Activated CD4-positive, alpha-beta T cell treated with anti-CD3 and anti-CD28 coated beads, Interleukin-2, amount 10 ng/mL, durations not matched to agents 24 days and 14 days (primary cell): Measurements from ENCODE around the gene SWT1. TPM values are rescaled to one million over a fixed set of nuclear protein-coding genes. Genes with fewer than 3 reads are reported as not detected.
"Not testable (repeated sequence)": the region's sequence is repeated elsewhere in the genome, so short reads cannot be mapped to it uniquely, and the experiment has no call there.

ENCODE experiments used
- DNase-seq: peaks from one replicate; pipeline ENCODE4 v3.0.0; 2022
- H3K27ac Mint-ChIP-seq: one replicate; pipeline ENCODE4 v1.8.0; 2022; ENCODE audit warnings: mild to moderate bottlenecking, mixed read lengths
- H3K27me3 Mint-ChIP-seq: one replicate; pipeline ENCODE4 v1.8.0; 2022; ENCODE audit warnings: mixed read lengths
- H3K36me3 Mint-ChIP-seq: one replicate; pipeline ENCODE4 v1.8.0; 2022; ENCODE audit warnings: low read depth, mild to moderate bottlenecking, mixed read lengths
- H3K4me1 Mint-ChIP-seq: one replicate; pipeline ENCODE4 v1.8.0; 2021; ENCODE audit warnings: mixed read lengths
- H3K4me3 Mint-ChIP-seq: one replicate; pipeline ENCODE4 v1.8.0; 2022; ENCODE audit warnings: mild to moderate bottlenecking, moderate library complexity, mixed read lengths
- H3K9me3 Mint-ChIP-seq: one replicate; pipeline ENCODE4 v1.8.0; 2021; ENCODE audit warnings: mixed read lengths
- intact Hi-C: fragments of 100-400 bp; cut with micrococcal nuclease; formaldehyde crosslinking; loops from one replicate; pipeline ENCODE4 v1.15.1; 2023
- total RNA-seq: library from RNA; stranded (reverse); gene quantifications from 2 replicates; pipeline ENCODE4 v1.2.3, GENCODE V29; 2022

SWT1 gene
- total RNA-seq, 1 donor from 2014 or later, result 1.8 TPM

DNA sequence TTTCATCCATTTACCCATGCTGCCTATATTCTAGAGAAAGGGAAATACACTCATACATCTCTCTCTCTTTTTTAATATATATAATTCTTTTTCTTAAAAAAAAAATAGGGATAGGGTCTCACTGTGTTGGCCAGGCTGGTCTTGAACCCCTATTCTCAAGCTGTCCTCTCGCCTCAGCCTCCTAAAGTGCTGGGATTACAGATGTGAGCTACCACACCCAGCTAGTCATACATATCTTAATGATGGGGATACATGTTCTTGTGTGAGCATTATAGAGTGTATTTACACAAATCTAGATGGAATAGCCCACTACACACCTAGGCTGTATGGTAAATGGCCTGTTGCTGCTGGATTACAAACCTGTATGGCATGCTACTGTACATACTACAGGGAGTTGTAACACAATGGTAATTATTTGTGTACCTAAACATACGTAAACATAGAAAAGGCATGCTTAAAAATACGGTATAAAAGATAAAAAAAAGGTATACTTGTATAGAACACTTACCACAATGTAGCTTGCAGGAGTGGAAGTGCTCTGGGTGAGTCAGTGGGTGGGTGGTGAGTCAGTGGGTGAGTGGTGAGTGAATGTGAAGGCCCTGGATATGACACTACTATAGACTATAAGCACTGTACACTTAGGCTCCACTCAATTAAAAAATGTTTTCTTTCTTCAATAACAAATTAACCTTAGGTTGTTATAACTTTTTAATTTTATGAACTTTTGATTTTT, 87.2 kb downstream of the SWT1 start:
- Mint-ChIP-seq H3K27ac (no peak overlapping the region), H3K9me3 (no peaks in the 10 kb centered on the region), H3K4me1 (peaks cover 9% of the 10 kb centered on the region), H3K27me3 (no peaks in the 10 kb centered on the region), H3K4me3 (no peak overlapping the region), H3K36me3 (no peaks in the 10 kb centered on the region)
- peak; percentile 61 for DNase-seq
- intact Hi-C loops, result loop anchor here (5.0 kb wide), 2 partner anchors 38 to 318 kb away; no protein-coding TSS in a partner anchor

- DNase-seq, result no peak
- intact Hi-C loops, result no loop called here
- Mint-ChIP-seq H3K4me1 (peaks cover 5% of the 10 kb centered on the region), H3K27ac (no peak overlapping the region), H3K36me3 (no peaks in the 10 kb centered on the region), H3K27me3 (no peaks in the 10 kb centered on the region), H3K4me3 (no peak overlapping the region), H3K9me3 (no peaks in the 10 kb centered on the region)
Observed at GRCh38 chr1:185245466-185245865, 88.5 kb downstream of the SWT1 start.

DNA sequence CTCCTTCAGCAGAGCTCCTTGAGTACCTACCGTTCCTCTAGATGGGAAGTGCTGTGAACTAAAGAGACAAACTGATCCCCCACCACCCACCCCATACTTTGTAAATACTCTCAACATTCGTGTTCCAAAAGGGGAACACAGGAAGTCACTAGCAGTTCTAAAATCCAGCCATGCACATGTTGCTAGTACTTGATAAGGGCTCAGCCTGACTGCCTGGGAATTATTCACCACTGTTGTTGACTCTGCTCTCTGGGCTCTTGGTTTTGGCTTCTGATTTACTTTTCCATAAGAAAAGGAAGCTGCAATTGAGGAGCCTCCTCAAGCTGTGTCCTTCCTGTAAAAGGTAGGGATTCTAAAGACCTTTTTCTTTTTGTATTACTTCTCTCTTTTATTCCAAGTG, 92.6 kb downstream of the SWT1 start:
- intact Hi-C loops, result no loop called here
- H3K9me3 Mint-ChIP-seq, result no peaks in the 10 kb centered on the region
- H3K4me1 Mint-ChIP-seq, result peaks cover 2% of the 10 kb centered on the region
- H3K27me3 Mint-ChIP-seq, result no peaks in the 10 kb centered on the region
- no peak overlapping the region for H3K4me3 Mint-ChIP-seq
- no peaks in the 10 kb centered on the region for H3K36me3 Mint-ChIP-seq
- DNase-seq, result no peak
- H3K27ac Mint-ChIP-seq, result no peak overlapping the region

DNA sequence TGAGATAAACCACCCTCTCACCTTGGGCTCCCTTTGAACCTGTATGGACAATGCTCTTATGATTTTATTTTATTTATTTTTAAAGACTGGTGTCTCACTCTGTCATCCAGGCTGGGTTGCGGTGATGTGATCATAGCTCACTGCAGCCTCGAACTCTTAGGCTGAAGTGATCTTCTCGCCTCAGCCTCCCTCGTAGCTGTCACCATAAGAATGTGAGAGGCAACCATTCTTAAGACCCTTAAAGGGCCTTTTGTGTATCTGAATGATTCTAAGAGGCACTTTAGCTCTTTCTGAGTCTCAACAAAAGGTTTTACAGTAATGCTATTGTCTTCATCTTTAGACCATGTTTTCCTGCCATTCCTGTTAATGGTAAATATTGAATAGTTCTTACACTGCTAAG, 93.1 kb downstream of the SWT1 start:
- DNase-seq, result no peak
- H3K27me3 Mint-ChIP-seq, result no peaks in the 10 kb centered on the region
- H3K4me3 Mint-ChIP-seq, result no peak overlapping the region
- H3K9me3 Mint-ChIP-seq, result no peaks in the 10 kb centered on the region
- peaks cover 2% of the 10 kb centered on the region for H3K4me1 Mint-ChIP-seq
- no peak overlapping the region for H3K27ac Mint-ChIP-seq
- peaks cover 3% of the 10 kb centered on the region for H3K36me3 Mint-ChIP-seq
- intact Hi-C loops, result no loop called here

- H3K27me3 Mint-ChIP-seq, H3K4me3 Mint-ChIP-seq, intact Hi-C loops, H3K36me3 Mint-ChIP-seq, H3K27ac Mint-ChIP-seq, H3K9me3 Mint-ChIP-seq, DNase-seq, H3K4me1 Mint-ChIP-seq: not testable (repeated sequence)
Observed at GRCh38 chr1:185251928-185252327, 95.0 kb downstream of the SWT1 start.

GRCh38 chr1:185252404-185252803, 95.4 kb downstream of the SWT1 start:
- H3K36me3 Mint-ChIP-seq, H3K9me3 Mint-ChIP-seq, H3K4me1 Mint-ChIP-seq, H3K27ac Mint-ChIP-seq, H3K4me3 Mint-ChIP-seq, H3K27me3 Mint-ChIP-seq, DNase-seq, intact Hi-C loops: not testable (repeated sequence)

- H3K4me1 Mint-ChIP-seq, H3K27ac Mint-ChIP-seq, DNase-seq, intact Hi-C loops, H3K4me3 Mint-ChIP-seq, H3K36me3 Mint-ChIP-seq, H3K27me3 Mint-ChIP-seq, H3K9me3 Mint-ChIP-seq: not testable (repeated sequence)
Observed at GRCh38 chr1:185255595-185255994, 98.6 kb downstream of the SWT1 start.

DNA sequence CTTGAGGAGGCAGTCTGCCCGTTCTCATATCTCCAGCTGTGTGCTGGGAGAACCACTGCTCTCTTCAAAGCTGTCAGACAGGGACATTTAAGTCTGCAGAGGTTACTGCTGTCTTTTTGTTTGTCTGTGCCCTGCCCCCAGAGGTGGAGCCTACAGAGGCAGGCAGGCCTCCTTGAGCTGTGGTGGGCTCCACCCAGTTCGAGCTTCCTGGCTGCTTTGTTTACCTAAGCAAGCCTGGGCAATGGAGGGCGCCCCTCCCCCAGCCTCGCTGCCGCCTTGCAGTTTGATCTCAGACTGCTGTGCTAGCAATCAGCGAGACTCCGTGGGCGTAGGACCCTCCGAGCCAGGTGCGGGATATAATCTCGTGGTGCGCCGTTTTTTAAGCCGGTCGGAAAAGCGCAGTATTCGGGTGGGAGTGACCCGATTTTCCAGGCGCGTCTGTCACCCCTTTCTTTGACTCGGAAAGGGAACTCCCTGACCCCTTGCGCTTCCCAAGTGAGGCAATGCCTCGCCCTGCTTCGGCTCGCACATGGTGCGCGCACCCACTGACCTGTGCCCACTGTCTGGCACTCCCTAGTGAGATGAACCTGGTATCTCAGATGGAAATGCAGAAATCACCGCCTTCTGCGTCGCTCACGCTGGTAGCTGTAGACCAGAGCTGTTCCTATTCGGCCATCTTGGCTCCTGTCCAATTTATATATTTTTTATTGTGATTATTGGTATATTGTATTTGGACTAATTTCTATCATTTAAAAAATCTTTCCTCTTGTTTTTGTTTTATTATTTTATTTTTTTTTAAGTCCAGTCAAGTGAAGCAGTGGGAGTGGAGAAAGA, 100.4 kb downstream of the SWT1 start:
- H3K27me3 Mint-ChIP-seq, H3K4me1 Mint-ChIP-seq, intact Hi-C loops, DNase-seq, H3K9me3 Mint-ChIP-seq, H3K36me3 Mint-ChIP-seq: not testable (repeated sequence)
- Mint-ChIP-seq H3K27ac (peak overlapping the region; percentile 74), H3K4me3 (peak overlapping the region; percentile 80)

DNA sequence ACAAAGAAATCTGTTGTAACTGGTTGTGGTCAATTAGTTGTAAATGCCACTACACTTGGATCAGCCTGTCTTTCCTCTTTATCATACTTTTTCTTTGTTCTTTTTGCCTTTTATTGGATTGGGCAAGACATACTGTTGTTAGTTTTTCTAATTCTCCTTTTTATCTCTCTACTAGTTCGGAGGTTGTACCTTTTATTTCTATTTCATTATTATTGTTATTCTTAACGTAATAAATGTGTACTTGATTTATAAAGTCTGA, 100.9 kb downstream of the SWT1 start:
- H3K9me3 Mint-ChIP-seq, result peaks cover 4% of the 10 kb centered on the region
- intact Hi-C loops, result no loop called here
- H3K4me3 Mint-ChIP-seq, result peak overlapping the region; percentile 26
- DNase-seq, result no peak
- H3K4me1 Mint-ChIP-seq, result peaks cover 4% of the 10 kb centered on the region
- H3K27ac Mint-ChIP-seq, result no peak overlapping the region
- H3K36me3 Mint-ChIP-seq, result peaks cover 5% of the 10 kb centered on the region
- no peaks in the 10 kb centered on the region for H3K27me3 Mint-ChIP-seq

DNA sequence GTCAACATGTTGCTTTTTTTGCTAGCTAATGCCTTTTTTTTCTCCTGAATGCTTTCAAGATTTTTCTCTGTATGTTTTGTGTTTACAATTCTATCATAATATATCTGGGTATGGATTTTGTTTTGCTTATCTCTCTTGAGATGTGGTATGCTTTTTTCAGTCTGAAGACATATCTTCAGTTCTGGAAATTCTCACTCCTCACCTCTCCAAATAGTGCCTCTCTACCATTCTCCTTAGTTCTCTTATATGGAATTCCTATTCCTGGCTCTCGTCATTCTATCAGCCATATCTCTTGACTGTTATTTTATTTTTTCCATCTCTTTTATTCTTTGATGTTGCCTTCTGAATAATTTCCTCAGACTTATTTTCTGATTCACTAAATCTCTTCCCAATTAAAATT, 101.7 kb downstream of the SWT1 start:
- intact Hi-C loops, result no loop called here
- no peaks in the 10 kb centered on the region for H3K27me3 Mint-ChIP-seq
- no peak overlapping the region for H3K27ac Mint-ChIP-seq
- peaks cover 4% of the 10 kb centered on the region for H3K9me3 Mint-ChIP-seq
- H3K4me3 Mint-ChIP-seq, result no peak overlapping the region
- peaks cover 4% of the 10 kb centered on the region for H3K4me1 Mint-ChIP-seq
- no peak for DNase-seq
- H3K36me3 Mint-ChIP-seq, result peaks cover 5% of the 10 kb centered on the region

- Mint-ChIP-seq H3K36me3 (peaks cover 2% of the 10 kb centered on the region), H3K27ac (no peak overlapping the region), H3K9me3 (peaks cover 4% of the 10 kb centered on the region), H3K4me1 (peaks cover 4% of the 10 kb centered on the region), H3K27me3 (no peaks in the 10 kb centered on the region), H3K4me3 (no peak overlapping the region)
- no peak for DNase-seq
- intact Hi-C loops, result no loop called here
Observed at GRCh38 chr1:185260611-185261010, 103.6 kb downstream of the SWT1 start.

- intact Hi-C loops, result no loop called here
- Mint-ChIP-seq H3K4me1 (peaks cover 2% of the 10 kb centered on the region), H3K4me3 (no peak overlapping the region), H3K27me3 (no peaks in the 10 kb centered on the region), H3K36me3 (peaks cover 2% of the 10 kb centered on the region), H3K9me3 (peaks cover 4% of the 10 kb centered on the region), H3K27ac (no peak overlapping the region)
- DNase-seq, result no peak
Observed at GRCh38 chr1:185262151-185262550, 105.2 kb downstream of the SWT1 start.

DNA sequence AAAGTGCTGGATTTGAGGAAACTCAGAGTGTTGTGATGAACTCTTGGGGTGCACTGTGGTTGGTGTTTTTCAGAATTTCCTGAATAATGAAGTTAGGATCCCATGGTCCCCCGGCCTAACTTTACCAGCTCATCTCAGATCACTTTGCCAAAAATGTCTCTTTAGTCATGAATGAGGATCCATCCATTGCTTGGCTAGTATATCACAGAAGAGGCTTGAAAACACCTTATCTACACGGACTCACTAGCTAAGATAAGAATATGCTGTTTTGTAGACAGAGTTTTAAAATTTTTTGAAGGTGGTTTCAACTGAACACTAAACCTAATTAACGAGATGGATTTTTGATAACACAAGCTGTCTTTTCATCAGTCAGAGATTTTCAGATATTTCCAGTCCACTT, 106.3 kb downstream of the SWT1 start:
- Mint-ChIP-seq H3K36me3 (peaks cover 2% of the 10 kb centered on the region), H3K27me3 (no peaks in the 10 kb centered on the region), H3K4me3 (no peak overlapping the region), H3K9me3 (peaks cover 4% of the 10 kb centered on the region), H3K4me1 (no peaks in the 10 kb centered on the region), H3K27ac (no peak overlapping the region)
- intact Hi-C loops, result no loop called here
- DNase-seq, result no peak

DNA sequence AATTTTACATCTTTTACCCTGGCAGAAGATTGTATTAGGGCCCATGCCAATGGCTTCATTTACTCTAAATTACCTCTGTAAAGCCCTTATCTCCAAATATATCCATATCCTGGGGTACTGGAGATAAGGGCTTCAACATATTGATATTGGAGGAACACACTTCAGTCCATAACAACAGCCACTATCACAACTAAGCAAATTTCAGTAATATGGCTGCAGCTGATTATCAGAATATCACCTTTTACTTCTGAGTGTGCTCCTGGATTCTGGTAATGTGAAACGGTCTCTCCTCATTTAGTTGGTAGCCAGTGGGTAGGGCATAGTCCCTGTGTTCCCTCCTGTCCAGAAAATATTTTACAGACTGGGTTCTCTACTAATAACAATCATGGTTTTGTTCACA, 106.8 kb downstream of the SWT1 start:
- H3K27ac Mint-ChIP-seq, result no peak overlapping the region
- H3K4me3 Mint-ChIP-seq, result no peak overlapping the region
- intact Hi-C loops, result no loop called here
- H3K36me3 Mint-ChIP-seq, result peaks cover 2% of the 10 kb centered on the region
- H3K27me3 Mint-ChIP-seq, result no peaks in the 10 kb centered on the region
- peaks cover 4% of the 10 kb centered on the region for H3K9me3 Mint-ChIP-seq
- DNase-seq, result no peak
- no peaks in the 10 kb centered on the region for H3K4me1 Mint-ChIP-seq
